NCI-H1048 (cell line): ENCODE results near the gene APOD.

Source experiments
- DNase-seq: peaks from one replicate; lab custom pipeline; 2025; lab: John Stamatoyannopoulos, UW

APOD gene

DNA sequence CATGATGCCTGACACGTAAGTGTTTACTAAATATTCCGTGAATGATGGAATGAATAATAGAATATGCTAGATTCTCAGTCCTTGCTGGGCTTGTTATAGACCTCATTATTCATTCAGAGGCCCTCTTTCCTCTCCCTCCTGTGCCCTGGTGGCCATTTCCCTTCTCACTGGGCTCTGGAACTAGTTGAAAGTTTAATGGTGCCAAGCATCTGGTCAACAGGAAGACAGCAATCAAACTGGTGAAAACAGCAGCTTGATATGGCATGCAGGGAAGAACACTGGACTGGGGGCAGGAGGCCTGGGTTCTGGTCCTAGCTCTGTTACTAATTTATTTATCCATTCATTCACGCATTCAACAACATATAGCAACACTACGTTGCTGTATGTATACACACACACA lies 3.7 kb upstream of the APOD start:
- DNase-seq = no peak

DNA sequence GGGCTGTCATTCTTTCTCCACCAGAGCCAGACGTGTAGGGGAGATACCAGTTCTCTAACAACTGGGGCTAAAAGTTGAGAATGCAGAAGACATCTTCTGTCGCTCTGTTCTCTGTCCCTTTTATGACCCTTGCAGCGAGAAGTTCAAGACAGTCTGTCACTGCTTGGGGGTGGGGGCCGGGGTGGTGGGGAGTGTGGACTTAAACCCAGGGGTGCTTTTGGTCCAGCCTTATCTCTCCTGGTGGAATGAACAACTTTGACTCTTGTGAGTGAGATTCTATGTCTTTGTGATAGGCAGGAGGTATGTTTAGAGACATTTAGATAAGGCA lies 767 bp upstream of the APOD start:
- DNase-seq = no peak

DNA sequence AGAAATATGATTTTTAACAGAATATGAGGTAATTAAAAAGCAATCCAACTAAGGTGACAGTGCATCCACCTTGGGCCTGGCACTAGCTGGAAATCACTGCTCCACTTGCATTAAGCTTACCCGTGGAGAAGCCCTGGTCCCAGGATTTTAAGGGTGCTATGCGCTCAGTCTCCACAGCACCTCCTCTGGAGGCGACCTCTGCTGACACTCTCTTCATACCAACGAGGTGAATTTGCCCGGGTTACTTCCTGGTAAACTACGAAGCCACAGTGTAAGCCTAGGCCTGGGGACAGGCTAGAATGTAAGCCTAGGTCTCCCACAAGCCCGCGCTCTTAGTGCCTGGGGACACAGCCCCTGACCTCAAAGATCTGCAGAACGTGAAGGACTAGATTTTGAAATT lies 793 bp downstream of the APOD start:
- DNase-seq = no peak

DNA sequence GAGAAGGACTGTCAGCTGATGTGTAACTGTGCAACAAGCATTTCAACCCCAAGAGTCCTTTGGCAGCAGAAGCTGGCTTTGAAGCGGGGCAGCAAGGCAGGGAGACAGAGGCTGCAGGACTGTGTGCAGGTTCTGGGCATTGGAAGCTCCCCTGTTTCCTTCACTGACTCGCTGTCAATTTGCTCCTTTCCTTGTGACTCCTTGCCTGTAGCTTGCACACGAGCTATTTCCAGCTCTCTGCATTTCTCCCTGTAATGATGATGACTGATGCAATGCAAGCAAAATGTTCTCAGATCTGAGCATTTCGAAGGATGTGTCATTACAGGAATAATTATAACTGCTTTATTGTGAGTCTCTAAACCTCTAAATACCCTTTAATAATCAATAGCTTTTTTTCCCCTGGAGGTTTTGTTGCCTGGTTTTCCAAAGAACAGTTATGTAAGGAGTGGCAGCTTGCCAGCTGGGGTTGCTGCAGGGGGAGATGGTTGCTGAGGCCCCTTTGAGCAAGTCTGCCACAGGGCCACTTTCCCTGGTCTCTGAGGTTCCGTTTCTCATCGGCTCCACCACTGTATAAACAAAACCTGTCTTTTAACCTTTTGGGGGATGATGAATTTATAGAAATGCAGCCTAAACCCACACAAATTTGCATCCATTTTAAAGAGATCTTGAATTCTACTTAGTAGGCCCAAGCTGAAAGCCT lies 2.8 kb downstream of the APOD start:
- DNase-seq = no peak

DNA sequence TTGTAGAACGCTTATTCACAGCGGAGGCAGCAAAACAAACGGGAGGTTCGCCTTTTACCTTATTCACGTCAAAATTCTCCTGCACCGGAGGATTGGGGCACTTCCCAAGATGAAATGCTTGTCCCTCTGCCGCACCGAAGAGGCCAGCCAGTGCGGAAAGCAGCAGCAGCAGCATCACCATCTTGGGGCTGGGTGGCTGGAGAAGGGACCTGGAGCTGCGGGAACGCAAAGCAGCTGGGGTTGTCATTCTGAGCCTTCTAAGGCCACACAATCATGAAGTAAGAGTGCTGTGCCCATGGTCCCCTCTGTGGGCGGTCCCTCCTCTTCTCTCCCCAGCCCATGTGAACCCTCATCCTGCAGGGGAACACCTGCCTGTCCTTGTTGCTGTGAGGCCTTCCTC lies 4.5 kb downstream of the APOD start:
- no peak for DNase-seq

DNA sequence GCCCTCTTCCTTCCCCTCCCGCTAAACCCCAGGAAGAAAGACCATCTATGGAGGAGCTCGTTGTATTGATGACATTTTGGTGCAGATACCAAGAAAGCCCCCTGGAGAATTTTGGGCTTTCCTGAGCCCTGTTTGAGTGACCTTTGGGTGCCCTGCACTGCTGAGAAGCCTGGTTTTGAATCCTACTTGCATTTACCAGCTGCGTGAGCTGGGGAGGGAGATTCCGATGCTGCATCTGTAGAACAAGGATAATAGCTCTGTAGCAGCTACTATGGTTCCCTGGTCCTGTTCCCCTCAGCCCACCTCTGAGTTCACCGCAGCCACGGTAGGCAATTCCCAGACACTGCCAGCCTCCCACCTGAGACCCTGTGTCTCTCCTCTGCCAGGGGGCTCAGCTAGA lies 5.2 kb downstream of the APOD start:
- no peak for DNase-seq

DNA sequence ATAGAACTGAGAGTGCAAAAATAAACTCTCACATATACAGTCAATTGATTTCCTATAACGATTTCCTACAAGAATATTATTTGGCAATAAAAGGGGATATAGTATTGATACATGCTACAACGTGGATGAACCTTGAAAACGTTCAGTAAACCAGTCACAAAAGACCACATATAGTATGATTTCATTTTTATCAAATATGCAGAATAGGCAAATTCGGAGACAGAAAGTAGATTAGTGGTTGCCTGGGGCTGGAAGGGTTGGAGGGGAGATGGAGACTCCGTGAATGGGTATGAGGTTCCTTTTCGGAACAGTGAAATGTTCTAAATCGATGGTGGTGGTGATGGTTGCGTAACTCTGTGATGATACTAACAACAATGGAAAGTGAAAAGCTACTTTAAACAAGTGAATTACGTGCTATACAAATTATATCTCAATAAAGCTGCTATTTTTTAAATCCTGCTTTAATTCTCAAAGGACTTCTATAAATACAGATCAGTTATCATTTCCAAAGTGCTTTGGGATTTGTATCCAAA lies 6.0 kb downstream of the APOD start:
- no peak for DNase-seq

DNA sequence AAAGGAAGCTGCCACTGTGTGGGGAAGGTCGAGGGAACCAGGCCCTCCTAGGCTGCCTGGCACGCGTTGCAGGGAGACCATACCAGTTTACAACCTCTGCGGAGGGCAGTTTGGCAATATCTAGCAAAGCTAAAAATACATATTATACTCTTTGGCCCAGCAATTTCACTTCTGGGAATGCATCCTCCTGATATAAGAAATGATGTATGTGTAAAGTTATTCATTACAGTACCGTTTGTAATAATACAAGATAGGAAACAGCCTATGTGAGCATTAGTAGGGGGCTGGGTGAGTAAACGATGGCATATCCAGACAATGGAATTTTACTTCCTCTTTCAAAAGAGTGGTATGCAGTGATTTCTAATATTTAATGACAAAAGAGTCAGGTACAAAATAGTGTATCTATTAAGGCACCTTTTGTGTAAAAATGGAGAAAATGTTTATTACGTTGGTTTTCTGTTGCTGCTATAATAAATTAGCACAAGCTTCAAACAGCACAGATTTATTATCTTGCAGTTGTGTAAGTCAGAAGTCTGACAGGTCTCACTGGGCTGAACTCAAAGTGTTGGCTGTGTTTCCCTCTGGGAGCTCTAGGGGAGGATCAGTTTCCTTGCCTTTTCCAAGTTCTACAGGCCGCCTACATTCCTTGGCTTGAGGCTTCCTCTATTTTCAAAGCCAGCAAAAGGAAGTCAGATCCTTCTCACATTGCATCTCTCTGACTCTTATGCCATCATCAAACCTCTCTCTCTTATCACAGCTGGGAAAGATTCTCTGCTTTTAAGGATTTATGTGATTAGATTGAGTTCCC lies 9.0 kb downstream of the APOD start:
- no peak for DNase-seq

DNA sequence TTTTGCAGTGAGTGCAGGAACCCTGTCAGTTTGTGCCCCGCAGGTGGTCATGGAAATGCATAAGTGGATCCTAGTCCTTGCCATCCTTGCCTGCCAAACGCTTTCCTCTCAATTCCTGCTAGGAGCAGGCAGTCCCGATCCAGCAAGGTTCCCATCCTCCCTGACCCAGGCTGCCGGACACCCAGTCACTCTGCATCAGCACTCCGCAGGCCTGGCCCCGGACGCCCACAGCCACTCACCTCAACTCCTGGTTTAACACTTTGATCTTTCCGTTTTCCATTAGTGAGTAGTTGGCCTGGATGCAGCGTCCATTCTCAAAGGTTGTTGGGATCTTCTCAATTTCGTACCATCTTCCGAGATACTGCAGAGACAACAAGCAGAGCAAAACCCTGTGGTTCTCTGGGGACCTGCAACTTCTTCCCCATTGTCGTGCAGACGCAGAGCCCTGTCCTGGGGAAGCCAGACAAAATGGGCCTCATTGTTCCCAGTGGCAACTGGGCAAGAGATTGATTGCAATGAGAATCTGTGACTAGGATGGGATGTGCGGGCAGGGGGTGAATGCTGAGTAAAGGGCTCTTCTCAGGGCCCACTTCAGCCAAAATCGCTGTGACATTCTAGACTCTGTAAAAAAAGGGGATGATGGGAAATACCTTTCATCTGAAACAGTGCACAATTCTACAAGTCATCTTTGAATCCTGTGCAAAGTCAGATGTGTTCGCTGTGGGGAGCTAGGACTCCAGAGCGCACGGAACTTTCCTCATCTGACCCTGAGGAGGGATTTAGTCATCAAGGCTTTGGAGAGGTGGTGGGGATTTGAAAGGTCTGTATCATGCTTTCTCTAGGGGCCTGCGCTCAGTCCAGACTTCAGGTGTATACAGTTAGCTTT lies 9.9 kb downstream of the APOD start:
- DNase-seq = no peak

DNA sequence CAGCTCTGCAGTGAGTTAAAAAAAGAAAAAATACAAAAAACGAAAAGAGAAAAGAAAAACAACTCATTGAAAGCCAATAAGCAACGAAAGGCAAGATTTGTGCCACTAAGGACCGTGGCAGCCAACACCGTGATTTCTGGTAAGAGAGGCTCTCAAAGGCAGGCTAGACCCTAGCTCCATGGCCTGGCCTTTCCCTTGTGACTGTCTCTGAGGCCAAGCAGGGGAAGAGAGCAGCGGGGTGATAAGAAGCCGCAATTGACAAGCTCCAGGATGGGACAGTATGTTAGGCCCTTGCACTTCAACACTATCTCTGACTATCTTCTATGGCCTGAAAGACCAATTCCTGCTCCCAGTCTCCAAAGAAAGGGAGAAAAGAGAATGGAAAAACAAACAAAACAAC lies 12.4 kb downstream of the APOD start:
- DNase-seq = no peak

DNA sequence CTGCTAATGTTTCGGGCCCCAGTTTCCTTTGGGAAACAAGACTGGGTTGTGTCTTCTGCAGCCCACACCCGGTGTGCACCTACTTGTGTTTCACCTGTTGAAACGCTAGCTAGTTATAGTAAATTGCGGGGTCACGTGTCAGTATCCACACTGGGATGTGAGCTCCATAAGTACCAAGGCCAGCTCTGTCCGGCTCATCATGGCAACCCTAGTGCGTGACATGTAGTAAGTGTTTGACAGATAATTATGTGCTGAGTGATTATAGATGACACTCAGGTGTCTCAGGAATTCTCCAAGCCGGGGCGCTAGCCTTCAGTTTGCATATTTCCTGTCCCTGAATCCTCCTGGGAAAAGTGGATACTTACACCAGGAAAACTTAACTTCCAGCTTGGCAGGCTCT lies 12.8 kb downstream of the APOD start:
- DNase-seq = no peak

DNA sequence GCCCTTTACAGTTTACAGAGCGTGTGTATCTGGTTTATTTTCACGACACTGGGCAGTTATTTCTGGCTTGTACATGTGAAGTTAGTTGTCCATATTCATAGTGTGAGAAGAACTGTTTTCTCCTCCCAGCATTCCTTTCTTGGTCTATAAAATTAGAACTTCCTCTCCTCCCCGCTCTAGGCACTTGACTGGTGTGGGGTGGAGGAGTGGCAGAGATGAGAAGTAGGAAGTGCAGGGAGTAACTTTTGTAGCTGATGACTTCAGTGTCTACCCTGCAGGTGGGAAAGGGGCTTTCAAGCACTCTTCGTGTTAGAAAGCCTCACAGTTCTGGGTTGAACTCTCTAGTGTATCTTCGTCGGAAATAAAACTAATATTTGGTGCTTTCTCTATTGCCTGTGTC lies 13.4 kb downstream of the APOD start:
- DNase-seq = no peak

DNA sequence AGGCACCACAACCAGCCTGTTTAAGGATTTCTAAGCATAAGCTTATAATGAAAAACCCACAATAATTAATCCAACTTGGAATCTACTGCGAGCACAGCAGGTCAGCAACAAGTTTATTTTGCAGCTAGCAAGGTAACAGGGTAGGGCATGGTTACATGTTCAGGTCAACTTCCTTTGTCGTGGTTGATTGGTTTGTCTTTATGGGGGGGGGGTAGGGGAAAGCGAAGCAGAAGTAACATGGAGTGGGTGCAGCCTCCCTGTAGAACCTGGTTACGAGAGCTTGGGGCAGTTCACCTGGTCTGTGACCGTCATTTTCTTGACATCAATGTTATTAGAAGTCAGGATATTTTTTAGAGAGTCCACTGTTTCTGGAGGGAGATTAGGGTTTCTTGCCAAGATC lies 15.1 kb downstream of the APOD start:
- DNase-seq = no peak

DNA sequence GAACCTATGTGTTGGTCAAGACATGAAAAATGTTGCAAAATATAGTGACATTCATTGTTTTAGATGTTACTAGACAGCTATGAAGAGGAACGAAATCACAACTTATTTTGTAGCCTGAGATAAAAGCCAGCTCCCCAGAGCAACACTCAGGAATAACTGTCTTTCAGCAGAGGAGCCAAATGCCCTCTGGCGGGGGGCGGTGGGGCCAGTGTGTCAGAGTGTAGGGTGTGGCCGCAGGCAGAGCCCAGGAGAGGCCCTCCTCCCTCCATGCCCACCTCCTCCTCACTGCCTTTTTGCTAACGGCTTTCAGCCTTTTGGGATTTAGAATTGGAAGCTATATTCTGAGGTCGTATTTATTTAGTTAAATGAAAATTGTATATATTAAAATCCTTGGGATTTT lies 16.9 kb downstream of the APOD start:
- no peak for DNase-seq

DNA sequence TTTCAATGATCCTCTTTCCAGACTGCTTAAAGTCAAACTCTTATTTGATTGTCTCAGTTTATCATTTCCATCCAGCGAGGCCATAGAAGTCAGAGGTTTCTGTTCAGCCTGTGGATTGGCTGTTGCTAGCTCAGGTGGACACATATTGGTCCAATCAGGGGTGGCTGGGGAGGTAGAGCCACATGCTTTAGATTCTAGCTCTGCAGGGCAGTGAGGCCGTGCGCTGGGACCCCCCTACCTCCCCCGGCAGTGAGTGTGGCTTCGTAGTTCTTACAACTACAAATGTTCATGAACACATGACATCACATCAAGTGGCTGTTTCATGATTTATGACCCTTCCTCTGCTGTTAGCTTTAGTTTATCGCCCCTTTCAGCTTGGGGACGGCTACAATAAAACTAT lies 18.0 kb downstream of the APOD start:
- DNase-seq = no peak

DNA sequence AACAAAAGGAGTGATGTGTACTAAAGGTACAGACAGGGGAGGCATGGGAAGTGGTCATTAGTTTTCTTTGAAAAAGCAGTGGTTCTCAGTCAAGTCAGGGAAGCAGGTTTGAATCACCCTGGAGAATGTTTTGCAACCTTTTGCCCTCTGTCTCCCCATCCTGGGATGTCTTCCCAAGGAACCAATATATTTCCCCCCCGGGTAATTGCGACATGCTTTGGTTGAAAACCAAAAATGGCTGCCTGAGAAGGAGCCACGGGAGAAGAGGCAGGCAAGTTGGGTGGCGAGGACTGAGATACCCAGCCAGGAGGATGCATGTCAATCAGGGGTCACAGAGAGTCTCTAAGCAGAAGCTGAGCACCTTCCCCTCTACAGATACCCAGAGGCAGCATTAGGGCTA lies 20.4 kb downstream of the APOD start:
- no peak for DNase-seq

DNA sequence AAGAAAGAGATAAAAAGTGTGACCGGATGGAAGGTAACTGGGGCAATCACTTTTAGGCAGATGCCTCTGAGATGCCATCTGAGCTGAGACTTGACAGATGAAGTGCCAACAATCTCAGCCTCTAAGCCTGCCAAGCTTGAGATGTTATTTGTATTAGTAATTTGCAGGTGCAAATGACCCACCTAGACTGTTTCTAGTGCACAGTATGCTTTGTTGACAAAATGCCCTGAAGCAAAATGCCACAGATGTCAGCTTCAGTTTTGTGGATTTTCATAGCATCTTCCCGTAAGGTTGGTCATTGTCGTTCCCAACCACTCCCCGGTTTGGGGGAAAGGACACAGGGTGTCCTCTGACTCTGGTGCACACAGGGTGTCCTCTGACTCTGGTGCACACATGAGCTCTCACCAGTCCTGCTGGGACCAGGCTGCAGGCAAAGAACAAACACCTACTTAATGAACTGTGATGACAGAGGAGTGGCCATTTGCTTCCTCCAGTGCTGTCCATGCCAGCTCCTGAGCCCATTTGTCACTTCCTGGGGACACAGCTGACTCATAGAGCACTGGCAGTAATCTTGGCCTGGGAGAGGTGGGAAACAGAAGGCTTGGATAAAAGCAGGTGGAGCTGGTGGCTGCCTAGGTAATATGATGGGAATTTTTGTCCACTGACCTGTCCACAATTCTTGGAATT lies 23.9 kb downstream of the APOD start:
- no peak for DNase-seq

DNA sequence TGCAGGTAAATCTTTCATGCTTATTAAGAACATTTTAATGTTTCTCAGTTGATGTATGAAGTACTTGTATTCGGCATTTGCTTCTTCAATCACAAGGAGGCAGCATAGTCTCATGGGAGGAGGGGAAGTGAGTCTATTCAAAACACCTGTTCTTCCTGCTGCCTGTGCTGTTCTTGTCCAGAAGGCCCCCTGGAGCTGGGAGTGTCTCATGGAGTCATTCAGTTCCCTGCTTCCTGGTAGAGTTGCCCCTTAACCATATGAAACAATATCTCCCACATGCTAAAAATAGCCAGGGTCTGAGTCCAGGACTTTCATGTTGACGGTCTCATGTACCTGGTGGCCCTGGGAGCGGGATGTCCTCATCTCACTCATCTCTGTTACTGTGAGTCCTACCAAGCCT lies 25.1 kb downstream of the APOD start:
- no peak for DNase-seq

DNA sequence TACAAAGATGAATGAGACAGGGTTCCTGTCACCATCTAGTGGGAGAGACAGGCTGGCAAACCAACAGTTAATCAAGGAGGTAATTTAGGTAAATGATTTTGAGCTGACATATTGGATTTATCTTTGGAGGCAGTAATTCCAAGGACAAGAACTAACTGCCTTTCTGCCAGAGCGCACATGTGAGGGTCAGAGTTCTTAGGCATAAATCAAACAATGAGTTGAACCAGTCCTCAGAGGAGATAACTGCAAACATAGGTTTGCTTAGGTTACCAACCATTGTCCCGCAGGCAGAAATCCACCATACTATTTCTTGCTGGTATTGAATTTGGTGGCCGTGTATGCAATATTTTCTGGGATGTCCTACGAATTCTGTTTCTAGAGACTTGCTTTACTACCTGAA lies 26.4 kb downstream of the APOD start:
- DNase-seq = no peak

DNA sequence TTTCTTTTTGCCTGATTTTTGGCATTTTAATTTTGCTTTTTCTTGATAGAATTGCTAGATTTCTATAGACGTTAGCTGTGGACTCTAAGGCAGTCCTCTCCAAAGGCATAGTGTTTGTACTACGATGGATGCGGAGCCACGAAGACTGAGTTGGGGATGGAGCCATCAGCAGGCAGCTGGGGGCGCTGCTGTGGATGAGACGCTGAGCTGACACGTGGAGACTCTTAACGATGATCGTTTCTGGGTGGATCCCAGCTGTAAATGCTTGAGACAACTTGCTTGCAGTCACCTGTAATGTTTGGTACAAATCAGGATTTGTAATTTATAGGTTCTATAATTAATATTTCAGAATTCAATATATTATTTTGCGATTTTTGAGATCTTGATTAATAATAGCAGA lies 27.4 kb downstream of the APOD start:
- no peak for DNase-seq

DNA sequence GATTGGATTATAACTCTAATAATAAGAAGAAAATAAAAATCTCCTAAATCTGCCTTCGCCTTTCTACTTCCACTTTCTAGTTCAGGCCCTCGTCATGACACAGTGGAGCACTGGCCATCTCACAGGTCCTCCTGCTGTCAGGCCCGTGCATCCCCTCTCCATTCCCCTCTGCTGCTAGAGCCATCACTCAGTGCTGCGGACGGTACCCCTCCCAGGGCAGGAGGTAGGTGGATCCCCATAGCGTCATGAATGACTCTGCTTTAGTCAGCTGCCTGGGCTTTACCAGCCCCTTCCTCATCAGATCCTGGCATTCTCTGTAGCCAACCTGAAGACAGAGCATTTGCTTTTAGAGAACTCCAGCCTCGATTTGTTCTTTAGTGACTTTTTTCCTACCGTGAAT lies 28.6 kb downstream of the APOD start:
- DNase-seq = no peak

DNA sequence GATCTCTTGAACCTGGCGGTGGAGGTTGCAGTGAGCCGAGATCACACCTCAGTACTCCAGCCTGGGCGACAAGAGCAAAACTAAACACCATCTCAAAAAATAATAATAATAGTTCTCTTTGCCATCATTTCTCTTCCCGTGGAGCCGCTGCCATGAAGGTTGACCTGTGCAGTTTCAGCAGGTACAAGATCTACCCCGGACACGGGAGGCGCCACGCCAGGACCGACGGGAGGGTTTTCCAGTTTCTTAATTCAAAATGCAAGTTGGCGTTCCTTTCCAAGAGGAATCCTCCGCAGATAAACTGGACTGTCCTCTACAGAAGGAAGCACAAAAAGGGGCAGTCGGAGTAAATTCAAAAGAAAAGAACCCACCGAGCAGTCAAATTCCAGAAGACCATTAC lies 29.3 kb downstream of the APOD start:
- DNase-seq = no peak
